GM19467 (cell line): ENCODE results near the gene TLCD3B.

ENCODE experiments used
- ATAC-seq: cut with Tn5 transposase; IDR thresholded peaks from one replicate; pipeline ENCODE4 v1.9.1; 2021; ENCODE audit warnings: mild to moderate bottlenecking, moderate library complexity; ENCODE audit not compliant: unreplicated experiment

The TLCD3B gene

GRCh38 chr16:29991571-29991904 lies 39.5 kb downstream of the TLCD3B start:
- ATAC-seq, result no peak

GRCh38 chr16:29990883-29991570 lies 40.0 kb downstream of the TLCD3B start:
- ATAC-seq, result no peak

- ATAC-seq, result no peak
These were observed 41.0 kb downstream of the TLCD3B start for GRCh38 chr16:29990034-29990433.

GRCh38 chr16:29989111-29989858 lies 41.8 kb downstream of the TLCD3B start:
- no peak for ATAC-seq

- no peak for ATAC-seq
These were observed 42.6 kb downstream of the TLCD3B start for GRCh38 chr16:29988346-29989075.

- ATAC-seq, result no peak
These were observed 43.5 kb downstream of the TLCD3B start for GRCh38 chr16:29987371-29988085.

GRCh38 chr16:29986931-29987330 lies 44.1 kb downstream of the TLCD3B start:
- ATAC-seq, result no peak

- no peak for ATAC-seq
These were observed 44.8 kb downstream of the TLCD3B start for GRCh38 chr16:29986231-29986630.

GRCh38 chr16:29985271-29985811 lies 45.7 kb downstream of the TLCD3B start:
- ATAC-seq, result no peak

- no peak for ATAC-seq
These were observed 46.3 kb downstream of the TLCD3B start for GRCh38 chr16:29984764-29985147.

- ATAC-seq, result no peak
These were observed 46.8 kb downstream of the TLCD3B start for GRCh38 chr16:29984137-29984763.

- no peak for ATAC-seq
These were observed 47.5 kb downstream of the TLCD3B start for GRCh38 chr16:29983420-29984136.

- ATAC-seq, result no peak
These were observed 48.3 kb downstream of the TLCD3B start for GRCh38 chr16:29982560-29983419.

GRCh38 chr16:29978564-29979270 lies 52.4 kb downstream of the TLCD3B start:
- no peak for ATAC-seq

- ATAC-seq, result no peak
These were observed 53.0 kb downstream of the TLCD3B start for GRCh38 chr16:29978081-29978480.

GRCh38 chr16:29977063-29977825 lies 53.8 kb downstream of the TLCD3B start:
- no peak for ATAC-seq

- no peak for ATAC-seq
These were observed 55.1 kb downstream of the TLCD3B start for GRCh38 chr16:29975811-29976511.
